ENCODE data around the gene CEMIP. TPM values are rescaled to one million over a fixed set of nuclear protein-coding genes. Genes with fewer than 3 reads are reported as not detected.

CEMIP gene
- total and polyA plus RNA-seq, 10 of the 15 experiments (the other 5 are each of a cell fraction or from before 2014, with no cell fraction given): 0.01 to 0.44 (median 0.16) TPM; not detected in 6

- peak; percentile 53; the same call in 1 of the 2 replicates for TF ChIP-seq BCL11A (IDR thresholded peaks at IDR 0.05; ENCODE audit: low read depth, low read length)
- no peak for TF ChIP-seq BACH1 (IDR thresholded peaks at IDR 0.05; ENCODE audit: borderline replicate concordance)
- TF ChIP-seq KDM1A (IDR thresholded peaks at IDR 0.05; ENCODE audit: borderline replicate concordance): no peak
- TF ChIP-seq HDGF (IDR thresholded peaks at IDR 0.05): no peak
- TF ChIP-seq, protein P1, sequence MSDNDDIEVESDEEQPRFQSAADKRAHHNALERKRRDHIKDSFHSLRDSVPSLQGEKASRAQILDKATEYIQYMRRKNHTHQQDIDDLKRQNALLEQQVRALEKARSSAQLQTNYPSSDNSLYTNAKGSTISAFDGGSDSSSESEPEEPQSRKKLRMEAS (IDR thresholded peaks at IDR 0.05; ENCODE audit: low read depth, low read length): no peak
- TF ChIP-seq CHD2 (IDR thresholded peaks at IDR 0.05; ENCODE audit: borderline replicate concordance, low read depth, low read length): 0 out of 2 replicates have a peak, but pooled peaks have one; percentile 14
- TF ChIP-seq TCF7 (IDR thresholded peaks at IDR 0.05; ENCODE audit: borderline replicate concordance): no peak
- TF ChIP-seq MYB (IDR thresholded peaks at IDR 0.05; ENCODE audit: borderline replicate concordance, low read depth, low read length): no peak
- no peak for TF ChIP-seq SMAD5 (IDR thresholded peaks at IDR 0.05; ENCODE audit: low read depth)
- TF ChIP-seq HSF1 (IDR thresholded peaks at IDR 0.05; ENCODE audit: low read depth, low read length): no peak
- TF ChIP-seq NFXL1 (IDR thresholded peaks at IDR 0.05; ENCODE audit: borderline replicate concordance): no peak
- TF ChIP-seq NFIC (IDR thresholded peaks at IDR 0.05; ENCODE audit: low read depth, low read length): peak; percentile 66; the same call in 1 of the 2 replicates
- TF ChIP-seq CBX5 (IDR thresholded peaks at IDR 0.05; ENCODE audit: low read depth): no peak
- TF ChIP-seq ZNF274 (IDR thresholded peaks at IDR 0.05; ENCODE audit: insufficient read depth, insufficient read length): no peak
- TF ChIP-seq PML (IDR thresholded peaks at IDR 0.05; ENCODE audit: low read length): no peak
- TF ChIP-seq, protein P2, sequence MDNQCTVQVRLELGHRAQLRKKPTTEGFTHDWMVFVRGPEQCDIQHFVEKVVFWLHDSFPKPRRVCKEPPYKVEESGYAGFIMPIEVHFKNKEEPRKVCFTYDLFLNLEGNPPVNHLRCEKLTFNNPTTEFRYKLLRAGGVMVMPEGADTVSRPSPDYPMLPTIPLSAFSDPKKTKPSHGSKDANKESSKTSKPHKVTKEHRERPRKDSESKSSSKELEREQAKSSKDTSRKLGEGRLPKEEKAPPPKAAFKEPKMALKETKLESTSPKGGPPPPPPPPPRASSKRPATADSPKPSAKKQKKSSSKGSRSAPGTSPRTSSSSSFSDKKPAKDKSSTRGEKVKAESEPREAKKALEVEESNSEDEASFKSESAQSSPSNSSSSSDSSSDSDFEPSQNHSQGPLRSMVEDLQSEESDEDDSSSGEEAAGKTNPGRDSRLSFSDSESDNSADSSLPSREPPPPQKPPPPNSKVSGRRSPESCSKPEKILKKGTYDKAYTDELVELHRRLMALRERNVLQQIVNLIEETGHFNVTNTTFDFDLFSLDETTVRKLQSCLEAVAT (IDR thresholded peaks at IDR 0.05): no peak; the same call in 1 of the 2 replicates
- no peak for TF ChIP-seq GATAD2B (conservative IDR thresholded peaks at IDR 0.05; ENCODE audit: low read depth)
- TF ChIP-seq MYC (IDR thresholded peaks at IDR 0.05; ENCODE audit: insufficient read depth, insufficient read length, insufficient replicate concordance, low read length, severe bottlenecking): no peak
- TF ChIP-seq JUNB (IDR thresholded peaks at IDR 0.05): 0 out of 2 replicates have a peak, but pooled peaks have one; percentile 10
- TF ChIP-seq SMC3 (IDR thresholded peaks at IDR 0.05; ENCODE audit: borderline replicate concordance, low read length): no peak
- no peak for TF ChIP-seq MEF2B (IDR thresholded peaks at IDR 0.05; ENCODE audit: partially characterized antibody, poor library complexity, severe bottlenecking)
- TF ChIP-seq IKZF1 (conservative IDR thresholded peaks at IDR 0.05): peak; percentile 79
- TF ChIP-seq NFYB (IDR thresholded peaks at IDR 0.05; ENCODE audit: insufficient read depth, low read depth, low read length): no peak
- peak; percentile 53; the same call in 1 of the 2 replicates for TF ChIP-seq CBFB (IDR thresholded peaks at IDR 0.05; ENCODE audit: low read depth)
- TF ChIP-seq ESRRA (IDR thresholded peaks at IDR 0.05; ENCODE audit: low read length): no peak
- no peak for TF ChIP-seq HCFC1 (IDR thresholded peaks at IDR 0.05; ENCODE audit: low read length)
- TF ChIP-seq NRF1 (conservative IDR thresholded peaks at IDR 0.05; ENCODE audit: low read depth, low read length): no peak
- TF ChIP-seq HDAC6 (IDR thresholded peaks at IDR 0.05; ENCODE audit: unreplicated experiment): no peak
Measured at GRCh38 chr15:80999623-81000036, 220.5 kb downstream of the CEMIP start (continued).

All from GM12878 (cell line).